Stimulated activated memory B cell treated with anti-CD40 and anti-IgM and Interleukin-4, amounts not matched to agents 10 μg/mL and 1 μg/mL and 100 μg/mL, for 72 hours (primary cell): Measurements from ENCODE around the gene DYNLL1.
"Not testable (repeated sequence)": the region's sequence is repeated elsewhere in the genome, so short reads cannot be mapped to it uniquely, and the experiment has no call there.

Experiments used
- ATAC-seq: fragments of 150-1000 bp; cut with Tn5 transposase; 2 replicates; pipeline ENCODE4 v1.10.0; 2021
- H3K27ac Mint-ChIP-seq: one replicate; pipeline ENCODE4 v1.8.0; 2022; ENCODE audit warnings: mild to moderate bottlenecking, mixed read lengths
- H3K27me3 Mint-ChIP-seq: one replicate; pipeline ENCODE4 v1.8.0; 2022; ENCODE audit warnings: mixed read lengths
- H3K36me3 Mint-ChIP-seq: one replicate; pipeline ENCODE4 v1.8.0; 2022; ENCODE audit warnings: mixed read lengths
- H3K4me1 Mint-ChIP-seq: one replicate; pipeline ENCODE4 v1.8.0; 2022; ENCODE audit warnings: mixed read lengths
- H3K4me3 Mint-ChIP-seq: one replicate; pipeline ENCODE4 v1.8.0; 2022; ENCODE audit warnings: mild to moderate bottlenecking, moderate library complexity, mixed read lengths
- H3K9me3 Mint-ChIP-seq: one replicate; pipeline ENCODE4 v1.8.0; 2022; ENCODE audit warnings: mixed read lengths

The DYNLL1 gene

GRCh38 chr12:120495731-120496412, at the start of gene DYNLL1:
TSS of gene DYNLL1 (plus strand) at chr12:120496113. CDS start at chr12:120496422, 309 bp downstream.
- H3K4me3 Mint-ChIP-seq: peak within 1 kb of the TSS; percentile 98
- peak within 1 kb of the TSS; percentile 87 for H3K27ac Mint-ChIP-seq
- H3K27me3 Mint-ChIP-seq: no peaks in the 10 kb centered on the region
- peak; percentile 99 for ATAC-seq
- H3K9me3 Mint-ChIP-seq: no peaks in the 10 kb centered on the region
- peaks cover 34% of the 10 kb centered on the region for H3K4me1 Mint-ChIP-seq
- peaks cover 41% of the 10 kb centered on the region for H3K36me3 Mint-ChIP-seq

GRCh38 chr12:120446844-120447178, 49.1 kb upstream of the DYNLL1 start:
- not testable (repeated sequence) for ATAC-seq, H3K9me3 Mint-ChIP-seq, H3K36me3 Mint-ChIP-seq, H3K27me3 Mint-ChIP-seq
- Mint-ChIP-seq H3K4me1 (peaks cover 30% of the 10 kb centered on the region), H3K4me3 (peak overlapping the region; percentile 86), H3K27ac (peak overlapping the region; percentile 92)

- H3K27ac Mint-ChIP-seq: peak overlapping the region; percentile 92
- H3K4me3 Mint-ChIP-seq: peak overlapping the region; percentile 86
- peaks cover 30% of the 10 kb centered on the region for H3K4me1 Mint-ChIP-seq
- ATAC-seq: no peak
- H3K27me3 Mint-ChIP-seq: no peaks in the 10 kb centered on the region
- H3K36me3 Mint-ChIP-seq: no peaks in the 10 kb centered on the region
- no peaks in the 10 kb centered on the region for H3K9me3 Mint-ChIP-seq
These were observed 47.9 kb upstream of the DYNLL1 start for GRCh38 chr12:120447992-120448391.

DNA sequence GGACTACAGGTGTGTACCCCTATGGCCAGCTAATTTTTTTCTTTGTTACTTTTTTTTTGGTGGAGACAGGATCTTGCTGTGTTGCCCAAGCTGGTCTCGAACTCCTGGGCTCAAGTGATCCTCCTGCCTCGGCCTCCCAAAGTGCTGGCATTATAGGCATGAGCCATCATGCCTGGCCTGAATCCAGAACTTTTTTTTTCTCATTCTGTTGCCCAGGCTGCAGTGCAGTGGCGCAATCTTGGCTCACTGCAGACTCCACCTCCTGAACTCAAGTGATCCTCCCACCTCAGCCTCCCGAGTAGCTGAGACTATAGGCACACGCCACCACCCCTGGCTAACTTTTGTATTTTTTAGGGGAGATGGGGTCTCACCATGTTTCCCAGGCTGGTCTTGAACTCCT, 43.4 kb upstream of the DYNLL1 start:
- H3K4me3 Mint-ChIP-seq, ATAC-seq, H3K27me3 Mint-ChIP-seq, H3K9me3 Mint-ChIP-seq, H3K27ac Mint-ChIP-seq: not testable (repeated sequence)
- peaks cover 24% of the 10 kb centered on the region for H3K36me3 Mint-ChIP-seq
- H3K4me1 Mint-ChIP-seq: peaks cover 24% of the 10 kb centered on the region

GRCh38 chr12:120453060-120453750, 42.7 kb upstream of the DYNLL1 start:
- Mint-ChIP-seq H3K36me3 (peaks cover 24% of the 10 kb centered on the region), H3K4me3 (no peak overlapping the region), H3K4me1 (peaks cover 17% of the 10 kb centered on the region), H3K27me3 (no peaks in the 10 kb centered on the region), H3K9me3 (no peaks in the 10 kb centered on the region), H3K27ac (peak overlapping the region; percentile 19)
- ATAC-seq: no peak

GRCh38 chr12:120453977-120454376, 41.9 kb upstream of the DYNLL1 start:
- H3K36me3 Mint-ChIP-seq: peaks cover 25% of the 10 kb centered on the region
- H3K4me3 Mint-ChIP-seq: no peak overlapping the region
- peak overlapping the region; percentile 19 for H3K27ac Mint-ChIP-seq

DNA sequence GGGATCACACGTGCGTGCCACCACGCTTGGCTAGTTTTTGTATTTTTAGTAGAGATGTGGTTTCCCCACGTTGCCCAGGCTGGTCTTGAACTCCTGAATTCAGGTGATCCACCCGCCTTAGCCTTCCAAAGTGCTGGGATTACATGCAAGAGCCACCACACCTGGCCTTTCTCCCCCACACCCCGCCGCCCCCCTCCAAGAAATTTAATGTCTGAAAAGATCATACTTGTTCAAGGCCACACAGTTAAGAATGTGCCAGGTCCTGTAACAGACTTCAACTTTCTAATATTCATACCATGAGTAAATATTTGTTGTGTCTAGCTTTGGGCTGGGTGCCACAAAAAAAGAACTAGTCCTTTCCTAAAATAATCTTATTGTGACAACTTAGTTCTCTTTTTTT, 40.6 kb upstream of the DYNLL1 start:
- Mint-ChIP-seq H3K9me3 (no peaks in the 10 kb centered on the region), H3K4me1 (peaks cover 8% of the 10 kb centered on the region), H3K27me3 (no peaks in the 10 kb centered on the region), H3K36me3 (peaks cover 36% of the 10 kb centered on the region), H3K27ac (peak overlapping the region; percentile 46), H3K4me3 (no peak overlapping the region)
- no peak for ATAC-seq

More at GRCh38 chr12:120453977-120454376, 41.9 kb upstream of the DYNLL1 start:
- ATAC-seq: peak; percentile 60
- no peaks in the 10 kb centered on the region for H3K27me3 Mint-ChIP-seq
- no peaks in the 10 kb centered on the region for H3K9me3 Mint-ChIP-seq
- peaks cover 14% of the 10 kb centered on the region for H3K4me1 Mint-ChIP-seq

- Mint-ChIP-seq H3K9me3 (no peaks in the 10 kb centered on the region), H3K36me3 (peaks cover 43% of the 10 kb centered on the region), H3K4me1 (peaks cover 8% of the 10 kb centered on the region), H3K27ac (no peak overlapping the region), H3K27me3 (no peaks in the 10 kb centered on the region), H3K4me3 (no peak overlapping the region)
- ATAC-seq: no peak
These were observed 38.8 kb upstream of the DYNLL1 start for GRCh38 chr12:120457133-120457532.

- Mint-ChIP-seq H3K27me3 (no peaks in the 10 kb centered on the region), H3K27ac (no peak overlapping the region), H3K9me3 (no peaks in the 10 kb centered on the region), H3K36me3 (peaks cover 66% of the 10 kb centered on the region), H3K4me1 (peaks cover 8% of the 10 kb centered on the region), H3K4me3 (no peak overlapping the region)
- no peak for ATAC-seq
These were observed 35.8 kb upstream of the DYNLL1 start for GRCh38 chr12:120460157-120460556.

DNA sequence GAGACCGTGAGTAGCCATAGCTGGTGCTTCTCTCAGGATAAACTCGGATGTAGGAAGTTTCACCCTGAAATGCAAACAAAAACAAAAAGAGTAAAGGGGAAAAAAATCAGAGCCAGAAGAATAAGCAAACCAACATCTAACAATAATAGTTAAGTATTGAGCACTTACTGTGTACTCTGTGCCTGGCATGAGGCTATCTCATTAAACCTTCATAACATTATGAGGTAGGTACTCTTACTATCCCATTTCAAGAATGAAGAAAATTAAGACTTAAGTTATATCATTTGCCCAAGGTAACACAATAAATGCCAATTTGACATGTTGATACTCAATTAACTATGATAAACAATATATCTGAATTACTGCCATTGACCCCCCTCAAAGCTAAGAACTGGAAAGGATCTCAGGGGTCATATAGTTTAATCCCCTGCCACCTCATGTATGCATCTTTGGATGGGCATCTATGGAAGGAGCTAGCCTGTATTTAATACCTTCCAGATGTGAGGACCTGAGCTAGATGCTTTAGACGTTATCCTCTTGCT, 33.7 kb upstream of the DYNLL1 start:
- H3K4me3 Mint-ChIP-seq: no peak overlapping the region
- H3K27me3 Mint-ChIP-seq: no peaks in the 10 kb centered on the region
- H3K9me3 Mint-ChIP-seq: no peaks in the 10 kb centered on the region
- peaks cover 56% of the 10 kb centered on the region for H3K36me3 Mint-ChIP-seq
- ATAC-seq: no peak
- peaks cover 25% of the 10 kb centered on the region for H3K4me1 Mint-ChIP-seq
- H3K27ac Mint-ChIP-seq: no peak overlapping the region

GRCh38 chr12:120463712-120464111, 32.2 kb upstream of the DYNLL1 start:
- no peaks in the 10 kb centered on the region for H3K27me3 Mint-ChIP-seq
- ATAC-seq: no peak
- no peak overlapping the region for H3K4me3 Mint-ChIP-seq
- no peak overlapping the region for H3K27ac Mint-ChIP-seq
- peaks cover 54% of the 10 kb centered on the region for H3K36me3 Mint-ChIP-seq
- no peaks in the 10 kb centered on the region for H3K9me3 Mint-ChIP-seq
- H3K4me1 Mint-ChIP-seq: peaks cover 40% of the 10 kb centered on the region

DNA sequence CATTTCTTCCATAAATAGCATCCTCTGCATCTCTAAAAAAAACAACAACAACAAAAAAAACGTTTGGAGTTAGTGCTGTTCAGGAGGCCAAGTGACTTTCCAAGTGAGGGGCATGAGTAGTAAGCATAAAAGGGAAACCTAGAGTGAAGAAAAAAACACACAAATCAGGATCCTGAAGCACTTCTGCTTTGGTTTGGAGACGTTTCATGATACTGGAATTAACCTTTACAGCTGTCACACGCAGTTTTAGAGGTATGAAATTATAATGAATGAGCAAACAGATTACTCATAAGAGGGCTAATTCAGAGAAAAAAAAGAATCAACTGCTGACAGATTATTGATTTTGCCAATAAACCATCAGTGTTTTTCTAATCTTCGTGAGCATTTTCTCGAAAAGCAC, 30.2 kb upstream of the DYNLL1 start:
- H3K4me3 Mint-ChIP-seq: no peak overlapping the region
- H3K27me3 Mint-ChIP-seq: no peaks in the 10 kb centered on the region
- peaks cover 40% of the 10 kb centered on the region for H3K36me3 Mint-ChIP-seq
- ATAC-seq: no peak
- H3K27ac Mint-ChIP-seq: no peak overlapping the region
- H3K4me1 Mint-ChIP-seq: peaks cover 53% of the 10 kb centered on the region
- H3K9me3 Mint-ChIP-seq: no peaks in the 10 kb centered on the region

DNA sequence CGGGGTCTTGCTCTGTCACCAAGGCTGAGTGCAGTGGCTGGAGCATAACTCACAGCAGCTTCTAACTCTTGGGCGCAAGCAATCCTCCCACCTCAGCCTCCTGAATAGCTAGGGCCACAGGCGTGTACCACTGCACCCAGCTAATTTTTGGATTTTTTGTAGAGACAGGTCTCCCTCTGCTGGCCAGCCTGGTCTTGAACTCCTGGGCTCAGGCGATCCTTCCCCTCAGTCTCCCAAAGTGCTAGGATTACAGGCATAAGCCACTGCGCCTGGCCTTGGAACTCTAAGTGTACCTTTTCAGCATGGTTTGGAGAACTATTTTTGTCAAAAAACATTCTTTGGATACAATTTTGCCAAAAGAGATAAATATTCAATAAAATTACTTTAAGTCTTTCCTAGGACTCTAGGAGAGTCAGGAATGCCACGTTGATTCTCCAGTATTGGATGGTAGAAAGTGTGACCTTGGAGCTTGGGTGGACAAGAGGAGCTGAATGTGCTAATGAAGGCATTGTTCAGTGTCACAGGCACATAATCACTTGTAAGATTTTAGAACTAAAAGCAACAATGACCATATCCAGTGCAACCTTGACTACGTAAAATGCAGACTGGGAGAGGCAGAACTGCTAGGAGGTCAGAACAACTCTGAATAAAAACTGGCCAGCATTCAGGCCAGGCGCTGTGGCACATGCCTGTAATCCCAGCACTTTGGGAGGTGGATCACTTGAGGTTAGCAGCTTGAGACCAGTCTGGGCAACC, 29.2 kb upstream of the DYNLL1 start:
- Mint-ChIP-seq H3K4me3 (no peak overlapping the region), H3K36me3 (peaks cover 39% of the 10 kb centered on the region), H3K9me3 (no peaks in the 10 kb centered on the region), H3K27ac (no peak overlapping the region), H3K4me1 (peaks cover 53% of the 10 kb centered on the region), H3K27me3 (no peaks in the 10 kb centered on the region)
- no peak for ATAC-seq

DNA sequence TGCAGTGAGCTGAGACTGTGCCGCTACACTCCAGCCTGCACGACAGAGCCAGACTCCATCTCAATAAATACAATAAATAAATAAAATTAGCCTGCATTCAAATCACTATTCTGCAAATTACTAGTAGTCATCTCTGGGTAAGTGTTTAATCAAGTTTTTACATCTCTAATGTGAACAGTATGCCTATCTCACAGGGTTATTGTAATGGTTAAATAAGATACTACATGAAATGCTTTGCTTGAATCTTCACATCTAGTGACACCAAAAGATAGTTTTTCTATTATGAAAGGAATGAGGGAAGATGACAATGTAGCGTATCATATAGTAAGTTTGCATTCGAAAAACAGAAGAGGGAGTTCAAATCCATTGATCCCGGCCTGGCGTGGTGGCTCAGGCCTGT, 28.5 kb upstream of the DYNLL1 start:
- peaks cover 34% of the 10 kb centered on the region for H3K36me3 Mint-ChIP-seq
- peaks cover 53% of the 10 kb centered on the region for H3K4me1 Mint-ChIP-seq
- H3K27ac Mint-ChIP-seq: no peak overlapping the region
- H3K27me3 Mint-ChIP-seq: no peaks in the 10 kb centered on the region
- no peak for ATAC-seq
- no peaks in the 10 kb centered on the region for H3K9me3 Mint-ChIP-seq
- H3K4me3 Mint-ChIP-seq: peak overlapping the region; percentile 91

DNA sequence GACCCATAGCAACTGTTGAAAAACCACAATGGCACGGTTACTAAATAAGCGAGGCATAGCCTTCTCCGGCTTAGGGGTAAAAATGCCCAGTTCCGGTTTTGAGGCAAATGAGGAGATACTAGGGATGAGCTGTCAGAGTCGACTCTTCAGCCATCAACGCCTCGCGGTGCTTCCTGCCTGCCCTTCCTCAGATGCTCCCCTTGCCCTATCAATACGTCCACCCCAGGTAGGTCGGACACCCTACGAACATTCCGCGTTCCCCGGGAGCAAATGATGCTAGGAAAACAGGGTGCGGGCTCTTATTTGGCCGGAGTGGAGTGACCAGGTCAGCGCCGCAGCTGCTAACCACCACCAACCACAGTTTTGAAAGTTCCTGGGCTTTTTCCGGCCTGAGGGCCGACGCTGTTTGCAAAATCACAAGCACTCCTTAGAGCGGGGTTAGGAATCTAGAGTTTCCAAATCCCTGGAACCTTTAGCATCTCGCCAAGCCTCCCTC, 27.5 kb upstream of the DYNLL1 start:
- no peak for ATAC-seq
- Mint-ChIP-seq H3K4me3 (peak overlapping the region; percentile 91), H3K4me1 (peaks cover 53% of the 10 kb centered on the region), H3K9me3 (no peaks in the 10 kb centered on the region), H3K36me3 (peaks cover 25% of the 10 kb centered on the region), H3K27me3 (no peaks in the 10 kb centered on the region), H3K27ac (peak overlapping the region; percentile 90)
